Islet precursor cell (in vitro differentiated cells): ENCODE measurements around the gene SKAP1.
"Not testable (repeated sequence)": the region's sequence is repeated elsewhere in the genome, so short reads cannot be mapped to it uniquely, and the experiment has no call there.

Source experiments
- DNase-seq: peaks from one replicate; pipeline ENCODE4 v3.0.0-alpha.2; 2018

SKAP1 gene

DNA sequence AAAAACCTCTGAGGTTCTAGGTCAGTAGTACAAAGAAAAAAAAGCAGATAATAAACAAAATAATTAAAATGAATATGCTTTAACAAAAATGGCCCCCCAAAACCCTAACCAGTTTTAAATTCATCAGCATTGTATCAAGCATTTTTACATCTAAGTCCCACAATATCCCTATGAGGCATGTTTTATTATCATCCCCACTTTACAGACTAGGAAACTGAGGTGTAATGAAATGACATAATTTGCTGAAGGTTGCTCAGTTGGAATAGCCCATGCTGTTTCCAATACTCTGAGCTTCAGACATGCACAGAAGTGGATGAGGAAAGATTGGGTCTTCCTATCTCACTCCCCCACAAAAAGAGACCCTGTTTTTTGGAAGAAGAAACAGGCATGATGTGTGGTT lies 234.1 kb downstream of the SKAP1 start:
- DNase-seq: no peak

GRCh38 chr17:48194097-48194550 lies 235.9 kb downstream of the SKAP1 start:
- DNase-seq: peak; percentile 70

DNA sequence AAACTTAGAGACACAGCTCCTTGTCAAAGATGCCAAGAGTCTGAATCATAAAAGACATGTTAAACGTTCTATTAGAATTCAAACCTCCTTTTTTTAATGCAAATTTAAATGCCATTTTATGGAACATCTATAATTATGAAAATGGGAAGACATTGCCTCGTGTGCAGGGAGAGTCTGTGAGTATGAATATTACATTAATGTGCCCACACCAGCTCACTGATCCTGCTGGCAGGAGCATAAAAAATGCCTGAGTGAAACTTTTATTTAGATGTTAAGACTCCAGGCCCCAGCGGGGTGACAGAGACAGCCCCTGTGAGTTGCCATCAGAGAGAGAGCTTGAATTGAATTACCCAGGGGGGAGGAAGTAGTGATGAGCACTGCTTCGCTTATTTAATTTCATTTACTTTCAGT lies 237.7 kb downstream of the SKAP1 start:
- DNase-seq: no peak

DNA sequence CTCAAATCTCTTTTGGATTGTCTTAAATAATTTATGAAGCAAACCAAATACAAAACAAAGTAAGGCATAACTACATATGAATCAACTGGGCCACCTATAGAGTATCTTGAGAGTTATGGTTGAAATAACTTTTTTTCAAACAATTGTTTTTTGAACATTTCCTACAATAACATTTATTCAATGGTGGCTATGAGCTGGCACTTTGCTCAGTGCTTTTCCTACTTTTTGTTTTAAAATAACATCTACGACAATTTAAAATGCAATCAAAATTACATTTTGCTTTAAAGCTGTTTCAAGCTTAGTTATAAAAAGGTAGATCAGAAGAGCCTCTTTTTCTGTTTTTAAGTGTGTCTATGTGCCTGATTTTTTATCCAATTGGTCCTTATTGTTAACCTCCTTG lies 238.7 kb downstream of the SKAP1 start:
- DNase-seq: no peak

- DNase-seq: no peak
Observed at GRCh38 chr17:48190871-48191270, 239.1 kb downstream of the SKAP1 start.

DNA sequence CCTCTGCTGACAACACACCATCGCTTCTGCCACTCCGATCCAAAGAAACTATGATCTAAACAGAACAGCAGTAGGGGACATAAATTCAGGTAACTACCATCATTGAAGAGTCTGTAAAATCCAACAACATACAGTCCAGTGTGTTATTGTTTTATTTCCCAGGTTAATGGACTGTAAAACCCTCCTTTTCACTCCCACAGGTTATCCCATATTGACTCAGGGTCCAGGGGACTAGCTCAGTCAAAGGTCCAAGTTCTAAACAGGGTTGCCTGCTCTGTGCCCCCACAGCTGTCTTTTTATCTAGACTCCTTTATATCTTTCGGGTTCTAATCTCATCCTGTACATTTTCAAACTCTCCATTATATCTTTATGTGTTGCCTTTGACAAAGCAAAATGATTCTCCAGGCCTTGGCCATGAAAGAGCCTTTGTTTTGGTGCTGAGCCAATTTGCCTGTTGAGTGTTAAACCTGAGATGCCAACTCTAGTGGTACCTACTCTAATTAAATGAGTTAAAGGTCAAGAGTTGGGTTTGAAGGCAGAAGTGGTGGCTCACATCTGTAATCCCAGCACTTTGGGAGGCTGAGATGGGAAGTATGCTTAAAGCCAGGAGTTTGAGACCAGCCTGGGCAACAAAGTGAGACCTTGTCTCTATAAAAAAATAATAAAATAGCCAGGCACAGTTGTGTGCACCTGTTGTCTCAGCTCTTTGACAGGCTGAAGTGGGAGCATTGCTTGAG lies 242.0 kb downstream of the SKAP1 start:
- DNase-seq: no peak

DNA sequence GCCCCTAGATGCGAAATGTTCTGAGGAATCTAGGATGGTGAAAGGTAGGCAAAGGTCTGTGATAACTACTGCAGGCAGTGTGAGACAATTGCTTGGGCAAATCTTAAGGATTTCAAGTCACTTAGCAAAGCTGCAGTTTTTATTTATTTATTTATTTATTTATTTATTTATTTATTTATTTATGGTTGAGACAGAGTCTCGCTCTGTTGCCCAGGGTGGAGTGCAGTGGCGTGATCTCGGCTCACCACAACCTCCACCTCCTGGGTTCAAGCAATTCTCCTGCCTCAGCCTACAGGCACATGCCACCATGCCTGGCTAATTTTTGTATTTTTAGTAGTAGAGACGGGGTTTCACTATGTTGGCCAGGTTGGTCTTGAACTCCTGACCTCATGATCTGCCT lies 243.7 kb downstream of the SKAP1 start:
- DNase-seq: not testable (repeated sequence)

GRCh38 chr17:48184721-48185120 lies 245.3 kb downstream of the SKAP1 start:
- no peak for DNase-seq

GRCh38 chr17:48181653-48182052 lies 248.4 kb downstream of the SKAP1 start:
- DNase-seq: peak; percentile 77

DNA sequence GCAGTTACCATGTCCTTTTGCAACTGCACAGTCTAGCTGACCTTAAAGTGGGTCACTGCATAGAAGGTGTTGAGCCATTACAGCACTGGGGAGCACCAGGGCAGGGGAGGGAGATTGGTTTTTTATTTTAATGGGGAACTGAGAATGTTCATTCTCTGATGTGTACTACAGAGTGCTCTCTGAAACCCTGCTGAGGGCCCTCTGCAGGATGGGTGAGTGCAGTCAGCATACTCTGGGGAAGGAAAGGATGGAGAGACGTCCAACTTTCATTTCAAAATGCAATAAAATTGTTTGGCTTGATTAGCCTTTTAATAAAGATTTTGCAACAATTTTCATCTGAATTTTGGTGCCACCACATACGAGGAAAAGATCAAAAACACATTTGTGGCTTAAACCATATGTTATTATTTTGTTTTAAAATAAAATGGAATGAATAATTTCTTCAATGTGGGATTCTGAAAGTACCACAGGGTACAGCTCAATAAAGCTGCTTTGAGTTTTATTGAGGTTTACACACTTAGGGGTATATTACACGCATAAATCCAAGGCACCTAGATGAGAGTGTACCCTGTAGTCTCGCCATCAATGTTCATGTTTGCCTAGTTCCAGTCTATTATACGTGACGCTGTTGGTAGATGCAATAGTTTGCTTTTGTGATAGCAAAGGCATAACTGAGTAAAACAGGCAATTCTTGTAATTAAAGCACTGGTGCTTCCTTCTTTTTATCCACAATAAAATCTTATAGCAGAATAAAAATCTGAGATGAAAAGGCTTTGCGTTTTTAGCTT lies 249.0 kb downstream of the SKAP1 start:
- DNase-seq: no peak

GRCh38 chr17:48179071-48179945 lies 250.7 kb downstream of the SKAP1 start:
- DNase-seq: no peak

DNA sequence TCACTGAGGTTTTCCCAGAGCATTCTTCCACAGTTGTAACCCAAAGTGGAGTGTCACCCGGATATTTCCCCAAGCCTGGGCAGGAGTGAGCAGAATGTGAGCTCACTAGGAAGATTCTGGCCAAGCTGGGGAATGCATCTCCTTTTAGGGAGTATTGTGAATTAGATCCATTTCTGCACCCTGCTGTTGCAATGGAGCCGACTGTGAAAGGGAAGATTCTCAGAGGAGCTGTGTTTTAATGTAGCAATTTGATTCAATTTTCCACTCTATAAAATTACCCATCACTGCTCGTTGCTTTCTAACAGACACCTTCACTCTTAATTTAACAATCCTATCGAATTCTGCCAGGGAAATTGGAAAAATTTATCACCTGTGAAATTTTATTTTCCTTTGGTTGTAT lies 251.7 kb downstream of the SKAP1 start:
- no peak for DNase-seq

DNA sequence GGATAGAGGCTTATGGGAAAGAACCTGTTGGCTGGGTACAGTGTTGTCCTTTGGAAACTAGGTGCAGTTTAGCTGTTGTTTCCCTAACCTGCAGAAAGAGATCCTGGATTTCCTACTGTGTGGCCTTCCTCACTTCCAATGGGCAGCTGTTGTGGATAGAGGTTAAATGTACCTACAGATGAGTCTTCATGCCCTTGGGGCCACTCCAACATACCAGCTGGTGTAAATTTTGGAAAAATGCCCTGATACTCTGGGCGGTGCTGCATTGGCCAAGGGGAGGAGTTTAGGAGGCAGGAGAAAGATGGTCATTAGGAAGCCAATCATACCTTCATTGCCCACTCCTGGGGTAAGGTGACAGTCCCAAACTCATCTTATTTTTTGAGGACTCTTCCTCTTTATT lies 252.2 kb downstream of the SKAP1 start:
- no peak for DNase-seq

DNA sequence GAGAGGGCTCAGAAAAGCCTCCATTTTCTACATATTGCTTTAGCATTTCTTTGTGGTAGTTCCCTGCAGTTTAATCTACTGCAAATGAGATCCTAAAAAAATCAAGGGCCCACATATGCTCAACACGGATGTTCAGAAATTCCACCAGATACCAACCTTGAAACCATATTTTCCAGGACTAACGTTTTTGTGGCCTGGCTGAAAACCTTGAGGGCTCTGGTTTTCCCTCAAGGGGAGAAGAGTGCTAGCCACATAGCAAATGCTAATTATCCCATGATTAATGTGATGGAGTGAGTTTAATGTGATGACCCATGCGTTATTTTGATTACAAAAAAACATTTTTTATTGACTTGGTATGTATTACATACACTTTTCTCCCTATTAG lies 253.6 kb downstream of the SKAP1 start:
- no peak for DNase-seq

DNA sequence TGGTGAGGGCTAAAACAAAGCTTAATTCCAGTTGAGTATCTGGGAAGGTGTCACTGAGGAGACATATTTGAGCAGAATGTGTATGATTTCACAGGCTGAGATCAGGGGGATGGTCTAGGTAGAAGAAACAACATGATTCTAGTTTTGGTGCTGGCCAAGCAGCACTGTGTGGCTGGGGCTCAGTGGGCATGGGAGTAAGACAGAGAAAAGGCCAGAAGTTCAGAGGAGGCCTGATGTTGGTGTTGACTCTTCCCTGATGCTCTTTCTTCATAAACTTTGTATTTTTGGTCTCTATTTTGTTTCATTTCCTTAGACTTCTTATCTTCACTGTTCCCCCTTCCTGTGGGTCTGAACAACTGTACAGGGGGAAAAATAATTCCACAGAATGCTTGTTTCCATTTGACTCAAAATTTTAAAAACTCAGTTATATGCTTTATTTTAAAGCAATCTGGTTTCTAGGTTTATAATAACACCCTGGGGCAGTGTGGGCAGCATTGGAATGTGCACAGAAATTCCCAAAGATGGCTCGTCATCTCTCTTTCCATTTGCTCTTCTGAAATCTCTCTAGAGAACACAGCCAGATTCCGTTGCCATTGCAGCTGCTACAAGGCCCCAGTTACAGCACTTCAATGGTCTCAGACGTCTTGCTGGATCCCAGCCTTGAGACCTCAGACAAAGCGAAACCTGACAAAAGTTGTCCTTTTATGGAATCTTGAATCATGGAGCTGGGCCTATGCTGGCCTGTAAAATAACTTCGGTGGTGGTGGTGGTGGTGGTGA lies 254.1 kb downstream of the SKAP1 start:
- DNase-seq: no peak

DNA sequence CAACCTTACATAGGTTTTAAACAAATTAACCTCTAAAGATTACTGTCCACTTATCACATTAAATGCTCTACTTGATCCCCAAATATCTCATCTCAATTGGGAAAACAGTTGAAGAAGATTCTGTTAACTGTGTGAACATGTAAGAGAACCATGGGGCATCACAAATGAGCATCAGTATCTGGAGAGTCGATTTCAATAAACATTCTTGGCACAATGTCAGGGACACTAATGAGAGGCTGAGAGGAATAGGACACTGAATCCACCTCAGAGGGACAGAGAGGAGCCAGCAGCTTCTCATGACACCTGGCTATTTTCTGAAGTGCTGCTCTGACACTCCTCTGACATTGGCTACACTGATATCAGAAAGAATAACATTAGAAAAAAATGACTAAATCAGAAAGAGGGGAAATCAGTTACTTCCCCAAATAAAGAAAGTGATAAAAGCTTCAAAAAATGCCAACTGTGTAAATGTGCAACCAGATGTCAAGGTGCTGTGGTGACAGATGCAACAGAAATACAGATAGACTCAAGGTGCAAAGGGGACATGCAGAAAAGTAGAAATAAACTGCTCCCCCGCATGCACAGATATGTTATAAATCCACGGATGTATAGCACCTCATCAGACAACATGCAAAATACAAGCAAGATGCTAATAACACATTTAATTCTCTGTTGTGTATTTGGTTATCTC lies 255.0 kb downstream of the SKAP1 start:
- no peak for DNase-seq

GRCh38 chr17:48173191-48173984 lies 256.6 kb downstream of the SKAP1 start:
- no peak for DNase-seq

GRCh38 chr17:48169926-48170325 lies 260.1 kb downstream of the SKAP1 start:
- no peak for DNase-seq

DNA sequence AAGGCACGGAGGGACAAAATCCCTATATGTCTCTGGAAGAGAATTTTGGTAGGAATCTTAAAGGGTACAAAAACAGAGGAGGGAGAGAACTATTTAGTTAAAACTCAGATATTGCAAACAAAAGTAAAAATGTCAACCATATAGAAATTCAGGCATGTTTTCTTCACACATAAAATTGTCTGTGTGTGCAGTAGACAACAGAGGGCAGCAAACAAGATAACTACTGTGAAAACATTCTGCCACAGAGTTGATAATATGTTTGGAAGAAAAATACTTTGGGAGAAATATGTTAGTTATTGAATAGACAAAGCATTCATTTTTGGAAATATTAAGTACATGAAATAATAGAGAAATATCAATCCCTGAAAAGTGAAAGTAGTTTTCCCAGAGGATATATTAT lies 266.2 kb downstream of the SKAP1 start:
- DNase-seq: no peak

DNA sequence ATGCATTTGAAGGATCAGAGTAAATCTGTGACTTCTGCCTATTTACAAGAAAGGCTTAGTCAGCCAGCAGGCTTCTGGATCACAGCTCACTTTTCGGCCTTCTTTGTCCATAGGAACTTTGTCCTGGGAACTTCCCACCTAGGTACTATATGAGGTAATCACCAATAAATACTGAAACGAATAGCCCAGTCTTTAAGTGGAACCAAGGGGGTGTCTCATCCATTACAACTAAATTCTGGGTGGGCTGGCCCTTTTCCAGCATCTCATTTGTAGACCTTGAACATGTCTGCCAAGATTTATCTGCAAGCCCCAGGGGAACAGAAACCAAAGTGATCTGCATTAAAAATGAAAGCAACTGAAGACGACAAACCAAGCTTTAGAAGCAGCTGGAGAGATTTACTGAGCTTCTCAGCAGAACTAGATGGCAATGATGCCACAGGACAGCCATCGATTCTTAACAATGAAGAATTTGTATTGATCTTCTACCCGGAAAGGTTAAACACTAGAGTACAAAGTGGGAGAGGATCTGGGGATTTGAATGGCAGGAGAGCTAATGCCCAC lies 267.0 kb downstream of the SKAP1 start:
- no peak for DNase-seq
